ENCODE results near the gene ASB10.

ASB10 gene

GRCh38 chr7:151130741-151131157 lies 56.3 kb downstream of the ASB10 start:
- Histone ChIP-seq H3K27ac (ENCODE audit: low read length) (no peak overlapping the region), H3K4me2 (ENCODE audit: insufficient read depth, low read length) (no peak overlapping the region), H3K4me3 (ENCODE audit: low read depth in 1 of 2, low read length in 2 of 2) (no peak overlapping the region), H3K9ac (ENCODE audit: low read depth, low read length) (no peak overlapping the region), H3K9me3 (ENCODE audit: insufficient read depth, low read length, severe bottlenecking) (no peaks in the 10 kb centered on the region), H3K4me1 (ENCODE audit: insufficient read depth, low read length) (no peaks in the 10 kb centered on the region), H3K79me2 (ENCODE audit: insufficient read depth, low read length) (no peaks in the 10 kb centered on the region), H2AFZ (ENCODE audit: low read depth, low read length) (no peak overlapping the region), H3K27me3 (ENCODE audit: insufficient read depth, low read length, poor library complexity) (no peaks in the 10 kb centered on the region), H4K20me1 (ENCODE audit: insufficient read depth, low read length) (no peaks in the 10 kb centered on the region; the same call in 1 of the 2 replicates), H3K36me3 (ENCODE audit: insufficient read depth, low read length) (peaks cover 41% of the 10 kb centered on the region)
- DNase-seq, result no peak
- ATAC-seq (ENCODE audit: insufficient read depth, low read depth), result no peak
- TF ChIP-seq EZH2 (IDR thresholded peaks at IDR 0.05; ENCODE audit: borderline replicate concordance, low read depth, low read length, severe bottlenecking) (no peak), CTCF (IDR thresholded peaks at IDR 0.05; ENCODE audit: borderline replicate concordance, extremely low read depth, low read length, poor library complexity, severe bottlenecking) (no peak)

- Histone ChIP-seq H3K36me3 (ENCODE audit: insufficient read depth, low read length) (peaks cover 37% of the 10 kb centered on the region), H3K79me2 (ENCODE audit: insufficient read depth, low read length) (no peaks in the 10 kb centered on the region), H3K27me3 (ENCODE audit: insufficient read depth, low read length, poor library complexity) (no peaks in the 10 kb centered on the region), H4K20me1 (ENCODE audit: insufficient read depth, low read length) (peaks cover 3% of the 10 kb centered on the region), H3K9ac (ENCODE audit: low read depth, low read length) (no peak overlapping the region), H3K4me1 (ENCODE audit: insufficient read depth, low read length) (no peaks in the 10 kb centered on the region), H3K4me3 (ENCODE audit: low read depth in 1 of 2, low read length in 2 of 2) (no peak overlapping the region), H3K27ac (ENCODE audit: low read length) (no peak overlapping the region), H2AFZ (ENCODE audit: low read depth, low read length) (no peak overlapping the region), H3K9me3 (ENCODE audit: insufficient read depth, low read length, severe bottlenecking) (no peaks in the 10 kb centered on the region), H3K4me2 (ENCODE audit: insufficient read depth, low read length) (no peak overlapping the region)
- TF ChIP-seq CTCF (IDR thresholded peaks at IDR 0.05; ENCODE audit: borderline replicate concordance, extremely low read depth, low read length, poor library complexity, severe bottlenecking) (no peak), EZH2 (IDR thresholded peaks at IDR 0.05; ENCODE audit: borderline replicate concordance, low read depth, low read length, severe bottlenecking) (no peak)
- peak; percentile 43; the same call in 2 of the 3 replicates for ATAC-seq (ENCODE audit: insufficient read depth, low read depth)
- DNase-seq, result no peak
Observed at GRCh38 chr7:151129960-151130591, 57.0 kb downstream of the ASB10 start.

GRCh38 chr7:151129117-151129959 lies 57.7 kb downstream of the ASB10 start:
- TF ChIP-seq CTCF (IDR thresholded peaks at IDR 0.05; ENCODE audit: borderline replicate concordance, extremely low read depth, low read length, poor library complexity, severe bottlenecking) (no peak), EZH2 (IDR thresholded peaks at IDR 0.05; ENCODE audit: borderline replicate concordance, low read depth, low read length, severe bottlenecking) (no peak)
- Histone ChIP-seq H3K27me3 (ENCODE audit: insufficient read depth, low read length, poor library complexity) (no peaks in the 10 kb centered on the region), H2AFZ (ENCODE audit: low read depth, low read length) (no peak overlapping the region), H3K4me3 (ENCODE audit: low read depth in 1 of 2, low read length in 2 of 2) (no peak overlapping the region), H3K27ac (ENCODE audit: low read length) (no peak overlapping the region), H3K9ac (ENCODE audit: low read depth, low read length) (no peak overlapping the region), H3K4me1 (ENCODE audit: insufficient read depth, low read length) (no peaks in the 10 kb centered on the region), H3K9me3 (ENCODE audit: insufficient read depth, low read length, severe bottlenecking) (no peaks in the 10 kb centered on the region), H3K79me2 (ENCODE audit: insufficient read depth, low read length) (no peaks in the 10 kb centered on the region), H3K4me2 (ENCODE audit: insufficient read depth, low read length) (no peak overlapping the region), H4K20me1 (ENCODE audit: insufficient read depth, low read length) (peaks cover 7% of the 10 kb centered on the region), H3K36me3 (ENCODE audit: insufficient read depth, low read length) (peaks cover 37% of the 10 kb centered on the region)
- DNase-seq (no peak), ATAC-seq (ENCODE audit: insufficient read depth, low read depth) (no peak)

Measured in DND-41 (cell line).